ENCODE measurements around the gene PLAC1.

Gene PLAC1

GRCh38 chrX:134658002-134658759 lies at the start of gene PLAC1:
Gene PLAC1 (minus strand): TSS chrX:134658471. CDS start chrX:134566682, 91,789 bp downstream.
- DNase-seq (ENCODE audit: low read depth), result no peak

- DNase-seq (ENCODE audit: low read depth), result no peak
These were observed 47.9 kb upstream of the PLAC1 start for GRCh38 chrX:134706138-134706537.

DNA sequence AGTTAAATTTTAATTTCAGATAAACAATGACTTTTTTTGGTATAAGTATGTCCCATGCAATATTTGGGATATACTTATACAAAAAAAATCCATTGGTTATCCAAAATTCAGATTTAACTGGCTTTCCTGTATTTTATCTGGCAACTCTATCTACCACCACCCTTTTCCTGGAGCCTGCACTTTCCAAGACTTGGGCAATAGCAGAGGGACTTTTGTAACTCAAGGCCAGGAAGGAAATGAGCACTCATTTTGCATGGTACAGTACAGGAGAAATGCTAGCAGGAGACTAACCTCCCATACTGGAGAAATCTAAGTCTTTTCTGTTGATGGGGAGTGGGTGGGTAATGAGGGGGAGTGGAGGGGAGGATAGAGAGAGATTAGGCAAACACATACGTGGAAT lies 37.7 kb upstream of the PLAC1 start:
- no peak for DNase-seq (ENCODE audit: low read depth)

GRCh38 chrX:134694333-134695322 lies 36.4 kb upstream of the PLAC1 start:
- DNase-seq (ENCODE audit: low read depth), result no peak

GRCh38 chrX:134693644-134694043 lies 35.4 kb upstream of the PLAC1 start:
- no peak for DNase-seq (ENCODE audit: low read depth)

DNA sequence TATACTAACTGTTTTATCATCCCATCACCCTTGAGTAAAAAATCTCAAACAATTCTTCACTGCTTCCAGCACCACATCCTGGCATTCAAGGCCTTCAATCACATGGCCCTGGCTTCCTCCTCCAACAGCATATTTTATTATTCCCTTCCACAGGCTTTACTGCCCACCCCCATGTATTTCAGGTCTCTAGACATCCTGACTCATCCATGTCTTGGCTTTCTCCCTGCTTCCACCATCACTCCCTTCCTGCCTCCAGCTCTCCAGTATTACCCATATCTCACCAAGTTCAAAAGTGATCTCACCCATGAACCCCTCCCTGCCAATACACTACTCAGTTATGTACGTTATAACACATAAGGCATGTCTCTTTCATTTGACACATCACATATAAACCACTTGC lies 34.7 kb upstream of the PLAC1 start:
- no peak for DNase-seq (ENCODE audit: low read depth)

DNA sequence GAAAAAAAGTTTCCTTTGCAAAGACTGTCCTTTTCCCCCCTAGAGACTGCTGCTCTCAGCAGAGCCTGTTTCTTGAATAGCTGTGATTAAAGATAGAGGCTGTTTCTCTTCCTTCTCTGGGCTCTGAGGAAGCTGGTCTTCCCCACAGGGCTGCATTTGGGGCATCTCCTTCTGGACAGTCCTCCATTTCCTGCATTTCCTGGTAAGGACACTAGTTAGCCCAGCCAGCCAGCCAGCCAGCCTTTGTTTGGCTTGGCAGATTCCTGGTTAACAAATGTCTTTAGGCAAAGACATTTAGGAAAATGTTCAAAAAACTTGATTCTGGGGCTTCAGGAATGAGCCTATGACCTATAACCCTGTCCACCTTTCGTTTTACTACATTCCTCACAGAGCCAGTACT lies 34.0 kb upstream of the PLAC1 start:
- no peak for DNase-seq (ENCODE audit: low read depth)

DNA sequence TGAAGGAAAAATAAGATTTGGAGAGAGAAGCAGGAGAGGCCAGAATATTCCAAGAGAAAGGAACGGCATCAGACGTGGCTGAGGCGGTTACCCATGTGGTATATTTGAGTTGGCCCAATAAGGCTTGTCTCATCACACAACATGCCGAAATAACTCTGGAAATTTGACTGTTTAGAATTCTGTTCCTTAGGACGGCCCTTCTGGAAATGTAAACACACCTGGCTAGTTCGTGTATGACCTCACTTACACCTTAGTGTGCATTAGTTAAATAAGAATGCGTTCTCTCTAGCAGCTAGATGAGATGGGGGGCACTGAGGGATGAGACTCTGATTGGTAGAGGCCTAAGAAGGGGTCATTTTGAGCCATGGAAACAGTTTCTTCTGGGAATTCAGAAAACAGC lies 33.2 kb upstream of the PLAC1 start:
- no peak for DNase-seq (ENCODE audit: low read depth)

DNA sequence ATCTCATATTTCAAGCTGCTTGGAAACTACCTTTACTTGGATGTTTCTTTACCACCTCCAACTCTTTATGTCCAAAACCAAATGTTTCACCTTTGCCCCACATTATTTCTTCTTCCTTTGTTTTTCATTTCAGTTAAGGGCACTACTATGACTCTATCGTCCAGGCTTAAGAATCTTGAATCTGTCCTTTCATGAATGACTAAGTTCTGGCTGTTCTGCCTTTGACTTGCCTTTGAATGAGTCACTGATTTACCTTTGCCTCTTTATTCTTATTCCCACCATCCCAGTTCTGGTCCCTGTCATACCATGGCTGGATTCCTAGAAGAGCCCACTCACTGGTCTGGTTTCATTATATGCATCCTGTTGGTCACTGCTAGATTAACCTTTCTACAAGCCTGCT lies 30.6 kb upstream of the PLAC1 start:
- DNase-seq (ENCODE audit: low read depth), result no peak

GRCh38 chrX:134688031-134688823 lies 30.0 kb upstream of the PLAC1 start:
- no peak for DNase-seq (ENCODE audit: low read depth)

DNA sequence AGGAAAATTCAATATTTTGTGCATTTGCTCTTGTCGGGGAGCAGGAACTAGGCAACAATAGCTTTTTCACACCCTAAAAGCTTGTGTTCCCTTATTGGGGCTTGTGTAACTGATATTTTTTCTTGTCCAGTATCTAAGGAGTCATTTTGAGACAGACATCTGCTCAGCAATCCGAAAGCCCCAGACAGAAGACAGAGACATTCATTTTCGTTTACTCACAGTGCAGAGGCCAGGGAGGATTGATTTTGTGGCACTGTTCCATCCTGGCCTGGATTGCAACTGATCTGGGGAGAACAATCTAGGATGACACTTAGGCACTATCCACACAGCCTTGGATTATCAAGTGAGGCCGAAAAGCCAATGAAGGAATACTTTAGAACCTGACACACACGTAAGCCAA lies 27.4 kb upstream of the PLAC1 start:
- no peak for DNase-seq (ENCODE audit: low read depth)

DNA sequence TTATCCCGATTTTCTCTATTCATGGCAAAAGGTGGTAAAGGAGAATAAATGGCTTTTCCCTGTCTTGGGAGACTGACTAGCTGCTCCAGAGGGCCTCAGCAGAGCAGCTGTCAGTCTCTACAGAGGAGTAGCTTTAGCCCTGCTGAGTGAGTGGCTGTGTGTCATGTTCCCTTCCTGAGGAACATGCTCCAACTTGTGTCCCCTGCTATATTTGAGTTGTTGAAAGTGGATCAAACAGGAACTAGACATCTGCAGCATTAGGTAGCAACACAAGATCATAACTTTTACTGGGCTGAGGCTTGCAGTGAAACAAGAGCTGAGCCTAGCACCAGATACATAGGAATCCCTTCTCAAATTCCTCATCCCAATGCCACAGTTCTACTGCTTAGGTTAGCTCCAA lies 26.7 kb upstream of the PLAC1 start:
- no peak for DNase-seq (ENCODE audit: low read depth)

DNA sequence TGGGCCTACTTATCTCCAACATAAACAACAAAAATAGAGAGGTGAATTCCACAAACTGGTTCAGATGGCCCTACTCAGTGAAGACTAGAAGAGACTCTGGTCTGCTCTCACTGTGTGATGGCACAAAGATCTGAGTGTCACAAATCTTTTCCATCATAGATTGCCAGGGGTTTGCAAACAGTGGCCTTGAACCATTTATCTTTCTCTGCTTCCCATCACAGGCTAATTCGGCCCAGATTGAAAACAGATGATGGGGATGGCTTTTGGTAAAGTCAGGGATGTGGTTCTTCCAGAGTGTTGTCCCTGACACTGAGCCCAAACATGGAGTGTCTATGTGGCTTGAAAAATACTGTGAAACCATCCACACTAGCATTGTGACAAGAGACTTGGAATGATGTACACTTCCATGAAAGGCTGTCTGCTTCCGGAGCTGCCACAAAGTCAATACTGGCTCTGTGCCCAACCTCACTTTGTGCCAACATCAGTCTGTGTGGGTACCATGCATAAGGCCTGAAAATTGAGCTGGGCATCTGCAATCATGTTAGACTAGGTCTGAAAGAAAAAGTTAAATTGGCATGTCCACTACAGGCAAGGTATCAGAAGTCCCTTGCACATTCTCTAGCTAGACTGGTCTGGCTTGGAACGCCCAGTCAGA lies 25.2 kb upstream of the PLAC1 start:
- no peak for DNase-seq (ENCODE audit: low read depth)

DNA sequence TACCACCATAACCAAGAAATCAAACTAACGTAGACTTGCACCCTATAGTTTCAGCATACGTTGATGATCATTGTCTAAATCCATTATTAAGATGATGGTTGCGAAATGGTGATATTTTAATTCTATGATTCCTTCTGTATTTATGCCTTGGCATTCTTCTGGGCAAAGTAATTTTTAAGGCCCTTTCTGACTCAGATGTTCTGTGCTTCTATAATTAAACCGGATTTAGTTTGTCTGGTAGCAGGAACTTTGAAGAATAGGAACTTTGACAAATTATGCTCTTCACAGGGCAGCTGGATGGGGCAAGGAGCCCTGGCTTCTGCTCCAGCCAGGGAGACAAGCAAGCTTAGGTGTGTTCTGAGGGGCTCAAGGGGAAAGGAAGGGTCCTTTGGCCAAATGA lies 23.8 kb upstream of the PLAC1 start:
- no peak for DNase-seq (ENCODE audit: low read depth)

DNA sequence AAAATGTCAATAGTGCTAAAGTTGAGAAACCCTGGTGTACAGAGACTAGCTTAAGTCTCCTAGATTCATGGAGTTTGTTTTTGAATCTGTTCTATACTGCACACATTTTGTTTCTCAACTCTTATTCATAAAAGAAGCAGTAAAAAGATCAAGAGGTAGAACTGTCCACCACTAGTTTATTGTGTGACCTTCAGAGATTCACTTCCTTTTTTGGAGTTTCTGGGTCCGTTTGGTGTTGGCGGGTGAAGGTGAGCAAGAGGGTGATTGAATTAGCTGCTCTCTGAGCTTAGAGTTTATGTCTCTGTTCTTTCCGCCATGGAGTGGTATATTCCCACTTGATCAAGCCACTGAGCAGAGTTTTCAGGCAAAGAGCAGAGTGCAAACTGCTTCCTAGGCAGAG lies 21.4 kb upstream of the PLAC1 start:
- DNase-seq (ENCODE audit: low read depth), result no peak

GRCh38 chrX:134679221-134679620 lies 20.9 kb upstream of the PLAC1 start:
- no peak for DNase-seq (ENCODE audit: low read depth)

DNA sequence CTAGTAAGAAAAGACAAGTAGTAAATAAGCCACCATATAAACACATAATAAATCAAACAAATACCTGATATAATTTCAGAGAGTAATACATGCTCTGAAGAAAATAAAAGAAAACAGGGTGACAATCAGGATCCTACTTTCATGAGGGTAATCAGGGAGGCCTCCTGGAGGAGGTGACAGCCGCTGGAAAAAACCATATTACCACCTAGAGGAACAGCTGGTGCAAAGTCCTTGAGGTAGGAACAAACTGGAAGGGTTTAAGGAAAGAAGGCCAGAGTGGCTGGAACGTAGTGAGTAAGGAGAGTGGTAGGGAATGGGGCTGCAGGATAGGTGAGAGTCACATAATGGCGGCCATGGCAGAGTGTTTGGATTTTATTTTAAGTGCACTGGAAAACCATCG lies 19.1 kb upstream of the PLAC1 start:
- no peak for DNase-seq (ENCODE audit: low read depth)

DNA sequence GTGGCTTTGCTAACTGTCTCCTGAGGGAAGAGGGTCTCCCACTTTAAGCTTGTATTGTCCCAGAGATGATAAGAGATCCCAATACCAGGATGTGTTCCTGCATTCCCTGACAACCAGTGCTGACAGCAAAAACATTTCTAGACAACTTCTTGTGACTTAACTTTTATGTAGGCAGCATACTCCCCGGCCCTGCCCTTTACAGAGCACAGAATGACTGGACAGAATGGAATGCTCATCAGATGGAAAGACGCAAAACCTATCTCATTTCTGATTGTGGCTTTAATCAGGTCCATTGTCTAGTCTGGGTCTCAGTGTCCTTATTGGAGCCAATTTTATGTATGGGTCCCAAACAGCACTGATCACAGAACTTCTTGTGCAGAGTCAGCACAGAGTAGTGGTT lies 18.2 kb upstream of the PLAC1 start:
- no peak for DNase-seq (ENCODE audit: low read depth)

- DNase-seq (ENCODE audit: low read depth), result no peak
These were observed 14.9 kb upstream of the PLAC1 start for GRCh38 chrX:134673123-134673522.

GRCh38 chrX:134672101-134672500 lies 13.8 kb upstream of the PLAC1 start:
- no peak for DNase-seq (ENCODE audit: low read depth)

DNA sequence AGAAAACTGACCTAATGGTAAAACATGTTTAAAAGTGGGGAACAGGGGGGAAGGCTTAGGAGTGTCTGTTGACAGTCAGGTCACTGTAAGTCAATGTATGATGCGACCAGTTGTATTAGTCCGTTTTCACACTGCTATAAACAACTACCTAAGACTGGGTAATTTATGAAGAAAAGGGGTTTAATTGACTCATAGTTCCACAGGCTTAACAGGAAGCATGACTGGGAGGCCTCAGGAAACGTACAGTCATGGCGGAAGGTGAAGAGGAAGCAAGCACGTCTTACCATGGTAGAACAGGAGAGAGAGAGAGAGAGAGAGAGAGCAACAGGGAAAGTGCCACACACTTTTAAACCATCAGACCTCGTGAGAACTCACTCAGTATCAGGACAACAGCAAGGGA lies 13.0 kb upstream of the PLAC1 start:
- DNase-seq (ENCODE audit: low read depth), result no peak
